GM21367 (cell line): ENCODE data around the gene ADAMTS9.

Experiments used
- ATAC-seq: cut with Tn5 transposase; IDR thresholded peaks from one replicate; pipeline ENCODE4 v1.9.1; 2021; ENCODE audit not compliant: unreplicated experiment

The ADAMTS9 gene

DNA sequence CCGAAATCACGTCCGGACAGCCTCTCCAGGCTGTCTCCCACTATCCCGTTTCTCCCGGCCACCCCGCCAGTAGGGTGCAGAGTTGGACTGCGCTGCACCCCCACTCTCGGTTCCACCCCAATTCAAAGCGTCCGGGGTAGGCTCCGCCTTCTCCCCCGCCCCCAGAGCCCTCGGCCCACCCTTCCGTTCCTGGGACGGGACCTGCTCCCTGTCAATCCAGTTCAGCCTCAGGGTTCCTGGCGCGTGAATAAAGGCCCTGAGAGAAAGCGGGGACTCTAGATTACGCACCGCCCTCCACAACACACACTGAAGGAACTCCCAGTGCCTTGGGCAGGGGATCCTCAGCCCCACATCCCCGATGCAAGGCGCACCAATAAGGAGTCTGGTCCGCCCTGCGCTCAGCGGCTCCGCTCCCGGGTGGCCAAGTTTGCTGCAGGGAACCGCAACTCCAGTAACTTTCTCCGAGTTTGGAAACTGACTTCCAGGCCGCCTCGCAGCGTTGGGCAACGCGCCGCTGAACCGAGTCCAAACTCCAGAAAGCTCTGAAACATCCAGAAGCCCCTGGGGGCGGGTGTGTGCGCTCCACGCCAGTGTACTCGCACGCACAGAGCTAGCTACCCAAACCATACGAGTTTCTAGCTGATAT, 1.9 kb downstream of the ADAMTS9 start:
- ATAC-seq, result no peak

DNA sequence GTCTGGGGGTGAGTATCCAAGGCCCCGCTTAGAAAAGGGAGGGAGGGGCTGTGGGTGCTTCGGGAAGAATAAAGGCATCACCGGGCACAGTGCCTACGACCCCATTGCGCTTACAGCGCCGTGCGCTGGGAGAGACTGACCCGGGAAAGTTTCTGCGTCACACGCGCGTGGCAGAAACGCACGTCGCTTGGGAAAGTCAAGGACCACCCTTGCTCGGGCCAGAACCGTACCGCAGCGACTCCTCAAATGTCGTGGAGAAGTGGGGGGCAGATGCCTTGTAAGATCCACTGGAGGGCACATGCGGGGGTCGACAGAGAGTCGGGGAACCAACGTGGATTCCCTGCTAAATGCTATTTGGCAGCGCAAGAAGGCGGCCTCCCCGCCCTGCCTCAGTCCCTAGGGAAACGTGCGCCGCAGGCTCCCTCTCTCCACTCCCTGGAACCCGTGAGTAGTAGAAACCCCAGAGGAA, 2.4 kb downstream of the ADAMTS9 start:
- no peak for ATAC-seq

DNA sequence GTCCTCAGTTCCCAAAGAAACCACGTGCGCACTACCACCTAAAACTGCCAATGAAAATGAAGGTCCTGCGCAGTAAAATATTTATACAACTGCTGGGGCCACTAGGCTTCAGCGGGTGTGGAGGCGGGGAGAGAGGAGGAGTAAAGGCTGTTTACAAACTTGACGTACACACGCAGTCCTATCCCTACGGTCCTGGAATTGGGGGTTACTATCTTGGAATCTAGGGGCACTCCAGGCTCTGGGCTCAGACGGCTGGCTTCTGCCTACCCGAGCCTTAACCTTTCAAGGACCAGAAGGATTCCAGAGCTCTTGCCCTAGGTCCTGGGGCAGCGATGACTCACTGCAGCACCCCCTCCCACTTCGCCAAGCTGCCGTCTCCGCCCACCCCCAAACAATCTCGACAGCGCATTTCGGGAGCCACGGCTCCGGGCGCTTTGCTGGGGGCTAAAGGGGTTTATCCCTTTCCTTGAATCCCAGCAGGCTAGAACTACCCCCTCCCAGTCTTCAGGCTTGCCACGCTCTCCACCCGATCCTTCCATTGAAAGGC, 3.0 kb downstream of the ADAMTS9 start:
- no peak for ATAC-seq

DNA sequence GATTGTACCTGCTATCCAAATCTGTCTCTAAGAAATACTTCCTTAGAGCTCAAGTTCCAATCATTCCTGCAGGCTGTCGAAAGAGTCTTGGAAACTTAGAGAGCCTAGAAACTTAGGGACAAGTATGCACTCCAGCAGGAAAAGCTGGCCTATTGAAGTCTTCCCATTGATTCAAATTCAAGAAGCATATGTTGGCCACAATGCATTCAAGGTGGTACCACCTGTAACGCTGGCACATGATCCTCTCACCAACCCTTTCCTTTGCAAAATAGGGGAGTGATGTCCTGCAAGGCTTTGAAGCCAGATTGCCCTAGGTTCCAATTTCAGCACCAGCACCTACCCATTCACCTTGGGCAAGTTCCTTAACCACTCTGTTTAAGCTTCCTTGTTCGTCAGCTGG, 6.0 kb downstream of the ADAMTS9 start:
- no peak for ATAC-seq

DNA sequence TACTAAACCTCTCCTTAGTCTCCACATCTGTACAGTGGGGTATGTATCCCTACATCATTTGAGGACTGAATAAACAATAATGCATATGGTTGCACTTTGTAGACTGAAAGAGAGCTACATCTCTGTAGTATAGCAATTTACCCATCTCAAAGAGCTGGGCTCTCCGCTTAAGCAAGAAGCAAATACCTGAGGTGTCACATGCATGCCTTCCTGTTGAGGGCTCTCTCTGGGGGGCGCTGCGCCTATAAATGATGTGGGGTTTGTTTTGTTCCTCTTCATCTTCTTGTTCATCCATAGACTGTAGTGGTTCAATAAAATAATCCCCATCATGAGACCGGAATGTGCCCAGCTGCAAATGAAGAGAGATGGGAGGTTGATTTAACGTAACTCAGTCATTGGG, 6.8 kb downstream of the ADAMTS9 start:
- no peak for ATAC-seq

DNA sequence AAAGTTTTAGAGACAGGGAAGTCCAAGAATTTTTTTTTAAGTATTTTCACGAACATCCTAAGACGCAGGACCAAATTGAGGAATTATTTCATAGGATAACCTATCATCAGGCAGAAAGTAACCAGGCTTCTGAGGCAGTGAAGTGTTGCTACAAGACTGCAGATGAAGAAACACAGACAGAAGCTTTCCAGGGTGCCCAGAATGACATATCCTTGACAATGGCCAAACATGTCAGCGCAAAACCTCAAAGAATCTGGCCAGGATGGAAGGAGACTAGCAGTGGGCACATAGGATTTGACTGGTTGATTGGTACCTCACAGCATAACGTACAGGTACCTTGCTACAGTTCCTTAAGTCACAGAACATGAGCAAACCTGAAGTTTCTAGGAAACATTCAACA, 7.5 kb downstream of the ADAMTS9 start:
- no peak for ATAC-seq

DNA sequence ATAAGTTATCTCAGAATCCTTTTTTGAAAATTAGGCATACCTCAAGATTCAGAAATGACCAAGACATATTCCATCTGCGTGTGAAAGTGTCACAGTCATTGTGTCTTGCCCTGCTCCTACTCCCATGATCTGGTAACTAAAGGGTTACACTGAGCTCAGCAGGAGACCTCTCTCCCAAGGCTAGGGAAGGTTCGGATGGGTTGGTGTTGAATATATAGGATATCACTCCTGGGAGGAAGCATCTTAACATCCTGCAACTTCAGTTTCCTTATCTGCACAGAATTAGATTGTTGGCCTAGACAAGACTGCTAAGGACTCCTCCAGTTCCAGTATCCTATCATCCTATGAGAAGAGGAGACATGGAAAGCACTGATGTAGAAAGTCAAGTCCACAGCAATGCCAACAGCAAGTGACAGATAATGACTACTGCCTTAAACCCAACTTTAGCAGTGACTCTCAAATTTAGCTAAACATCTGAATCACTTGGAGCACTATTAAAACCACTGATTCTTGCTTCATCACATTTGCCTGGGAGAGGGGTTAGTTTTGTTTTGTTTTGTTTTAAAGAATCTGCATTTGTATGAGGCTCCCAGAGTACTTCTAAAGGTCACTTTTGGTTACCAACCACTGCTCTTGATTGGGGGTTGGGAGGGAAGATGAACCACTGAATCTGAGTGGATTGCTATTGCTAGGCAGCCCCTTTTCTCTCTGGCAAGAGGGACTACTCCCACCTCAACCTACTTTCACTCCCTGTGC, 9.7 kb downstream of the ADAMTS9 start:
- no peak for ATAC-seq

DNA sequence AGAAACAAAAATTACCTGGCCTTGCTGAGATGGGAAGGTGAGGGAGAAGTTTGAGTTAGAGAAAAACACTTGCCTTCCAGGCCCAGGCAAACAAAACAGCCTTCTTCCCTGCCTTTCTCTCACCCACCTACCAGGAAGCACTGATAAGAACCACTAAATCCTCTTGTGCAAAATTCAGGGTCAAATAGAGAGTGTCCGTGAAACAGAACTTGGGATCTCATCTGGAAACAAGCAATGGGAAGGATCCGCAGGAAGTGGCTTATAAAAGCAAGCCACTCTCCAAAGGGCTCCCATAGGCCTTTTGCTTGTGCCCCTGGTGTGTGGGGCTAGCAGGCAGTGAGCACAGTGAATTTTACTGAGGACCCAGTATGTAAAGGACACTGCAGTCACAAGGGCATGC, 11.0 kb downstream of the ADAMTS9 start:
- no peak for ATAC-seq

DNA sequence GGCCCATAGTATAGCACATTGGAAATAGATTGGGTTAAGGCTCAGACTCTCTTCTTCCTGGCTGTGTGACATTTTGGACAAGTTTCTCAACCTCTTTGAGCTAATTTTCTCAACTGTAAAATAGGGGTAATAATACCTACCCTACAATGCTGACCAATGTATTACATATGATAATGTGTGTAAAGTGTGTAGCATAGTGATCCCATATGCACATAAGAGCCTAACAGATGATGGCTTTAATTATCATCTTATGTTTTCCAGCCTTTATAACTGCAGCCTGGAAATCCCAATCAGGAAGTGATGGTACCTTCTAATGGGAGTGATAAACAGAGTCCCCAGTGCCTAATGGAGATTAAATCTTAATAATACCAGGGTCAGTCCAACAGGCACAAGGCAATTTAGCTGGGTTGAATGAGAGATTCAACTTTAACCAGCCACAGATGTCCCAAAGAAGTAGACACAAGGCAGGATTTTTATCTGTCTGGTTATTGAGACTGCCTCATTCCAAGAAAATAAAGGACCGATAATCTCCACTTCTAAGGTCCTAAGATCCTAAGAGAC, 12.0 kb downstream of the ADAMTS9 start:
- ATAC-seq, result no peak

DNA sequence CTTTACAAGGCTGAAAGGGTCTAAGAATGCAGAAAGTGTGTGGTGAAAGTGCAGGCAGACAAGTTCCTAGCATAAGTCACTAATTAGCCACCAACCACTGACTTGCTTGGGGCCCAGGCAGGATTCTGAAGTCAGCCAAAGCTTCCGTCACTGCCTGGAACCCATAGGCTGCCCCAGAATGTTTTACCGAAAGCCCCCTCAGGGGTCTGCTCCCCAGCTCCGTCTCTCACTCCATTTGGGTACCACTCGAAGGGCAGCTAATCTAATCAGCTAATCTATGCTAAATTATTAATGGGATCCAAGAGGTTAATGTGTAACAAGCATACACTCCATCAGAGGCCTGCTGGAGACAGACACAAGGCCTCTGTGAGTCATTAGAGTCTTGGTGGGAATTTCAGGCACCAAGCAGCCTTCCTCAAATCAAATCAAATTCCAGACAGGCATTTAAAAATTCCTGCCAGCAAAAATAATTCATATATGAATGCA, 13.2 kb downstream of the ADAMTS9 start:
- no peak for ATAC-seq

DNA sequence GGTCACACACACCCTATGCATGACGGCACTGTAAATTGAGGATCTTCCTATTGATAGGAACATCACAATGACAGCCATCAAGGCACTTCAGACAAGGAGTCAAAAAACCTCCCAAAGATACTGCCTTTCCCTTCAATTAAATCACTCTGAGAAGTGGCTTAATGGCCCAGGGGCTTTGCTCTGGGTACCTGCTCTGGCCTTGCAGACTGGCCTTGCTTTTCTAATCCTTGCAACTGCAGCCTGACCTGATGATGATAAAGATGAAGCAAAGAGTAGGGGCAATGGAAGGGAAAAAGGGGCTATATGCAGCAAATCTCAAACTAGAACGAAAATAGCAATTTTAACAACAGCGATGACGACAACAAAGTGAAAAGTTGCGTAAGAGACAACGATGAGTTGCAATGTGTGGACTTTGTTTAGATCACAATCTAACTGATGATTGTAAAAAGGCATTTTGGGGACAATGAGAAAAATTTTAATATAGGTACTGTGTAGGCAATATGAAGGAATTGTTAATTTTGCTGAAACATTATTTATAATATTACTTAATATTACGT, 14.6 kb downstream of the ADAMTS9 start:
- no peak for ATAC-seq

DNA sequence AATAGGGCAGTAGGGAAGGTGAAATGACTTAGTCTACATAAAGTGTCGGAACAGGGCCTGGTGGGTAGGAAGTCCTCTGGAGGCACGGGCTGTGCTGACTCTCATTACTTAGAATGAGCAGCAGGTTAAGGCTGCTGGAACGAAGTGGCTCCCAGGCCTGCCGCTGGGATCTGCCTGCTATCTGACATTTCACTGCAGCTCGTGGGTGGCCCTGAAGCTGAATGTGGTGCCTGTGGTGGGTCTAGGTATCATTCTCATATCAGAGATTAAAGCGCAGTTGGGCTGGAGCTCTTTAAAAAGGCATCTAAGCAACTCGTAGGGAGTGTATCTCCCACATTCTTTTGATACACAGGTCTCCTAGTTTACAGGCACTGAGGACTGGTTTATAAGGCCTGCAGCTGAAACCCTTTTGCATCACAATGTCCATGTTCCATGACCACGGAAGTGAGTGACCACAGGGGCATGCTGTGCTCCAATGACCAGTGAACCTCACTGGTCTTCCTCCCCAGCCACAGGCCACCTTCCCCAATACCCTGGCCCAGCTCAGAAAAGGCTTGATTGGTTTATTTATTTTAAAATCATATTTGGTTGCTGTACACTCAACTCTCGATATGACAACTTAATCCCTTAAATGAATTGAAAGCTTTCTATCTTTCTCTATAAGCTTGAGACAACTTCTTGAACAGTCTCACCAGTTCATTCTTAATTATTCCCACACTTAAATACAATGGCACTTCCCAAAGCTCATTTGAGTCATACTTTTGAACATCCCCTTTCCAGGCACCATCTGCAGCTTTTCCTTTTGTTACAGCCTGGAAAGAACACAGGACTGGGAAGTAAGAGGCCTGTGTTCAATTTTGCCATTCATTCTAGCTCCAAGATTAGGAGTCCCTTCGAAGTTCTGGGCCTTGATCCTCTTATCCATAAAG, 19.0 kb downstream of the ADAMTS9 start:
- no peak for ATAC-seq

DNA sequence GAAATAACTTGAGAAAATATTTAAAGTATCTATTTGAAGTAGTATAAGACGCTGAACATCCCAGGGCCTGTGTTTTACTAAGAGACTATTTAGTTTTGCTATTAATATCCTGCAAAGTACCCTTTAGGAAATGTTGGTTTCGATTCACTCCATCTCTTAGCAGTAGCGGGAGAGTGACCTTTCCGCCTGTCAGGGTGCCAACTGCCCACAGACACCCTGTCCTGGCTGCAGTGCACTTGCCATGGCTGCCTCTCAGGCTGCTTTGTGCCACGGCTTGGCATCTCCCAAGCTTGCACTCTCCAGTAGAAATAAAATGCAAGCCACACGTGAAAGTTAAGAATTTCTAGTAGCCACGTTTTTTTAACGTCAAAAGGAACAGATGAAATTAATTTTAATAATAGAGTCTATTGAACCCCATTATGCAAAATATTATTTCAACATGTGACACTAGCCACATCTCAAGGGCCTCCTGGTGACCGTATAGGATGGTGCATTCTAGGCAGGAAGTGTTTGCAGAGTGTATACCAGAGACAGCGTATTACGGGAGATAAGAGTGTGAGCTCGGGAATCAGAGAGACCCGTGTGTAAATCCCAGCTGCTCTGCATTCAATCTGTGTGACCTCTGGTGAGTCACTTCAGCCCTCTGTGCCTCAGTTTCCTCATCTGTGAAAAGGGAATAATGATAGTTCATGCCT, 19.8 kb downstream of the ADAMTS9 start:
- ATAC-seq, result no peak

DNA sequence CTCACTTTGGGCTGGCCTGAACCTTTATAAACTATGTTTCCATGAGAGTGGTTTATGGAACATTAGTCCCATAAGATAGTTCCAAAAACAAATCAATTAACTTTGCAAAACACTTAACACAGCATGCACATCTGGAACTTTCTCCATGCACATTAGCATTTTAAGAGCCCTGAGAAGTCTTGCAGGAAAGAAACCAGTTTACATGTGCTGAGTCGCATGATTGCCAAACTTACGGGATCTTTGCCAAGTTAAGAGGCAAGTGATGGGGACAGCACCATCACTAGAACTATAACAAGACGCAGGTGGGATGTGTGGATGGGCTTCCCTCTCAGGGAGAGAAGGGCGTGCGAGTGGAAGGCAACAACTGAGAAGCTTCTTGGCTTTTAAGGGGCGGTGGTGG, 20.7 kb downstream of the ADAMTS9 start:
- ATAC-seq, result no peak

DNA sequence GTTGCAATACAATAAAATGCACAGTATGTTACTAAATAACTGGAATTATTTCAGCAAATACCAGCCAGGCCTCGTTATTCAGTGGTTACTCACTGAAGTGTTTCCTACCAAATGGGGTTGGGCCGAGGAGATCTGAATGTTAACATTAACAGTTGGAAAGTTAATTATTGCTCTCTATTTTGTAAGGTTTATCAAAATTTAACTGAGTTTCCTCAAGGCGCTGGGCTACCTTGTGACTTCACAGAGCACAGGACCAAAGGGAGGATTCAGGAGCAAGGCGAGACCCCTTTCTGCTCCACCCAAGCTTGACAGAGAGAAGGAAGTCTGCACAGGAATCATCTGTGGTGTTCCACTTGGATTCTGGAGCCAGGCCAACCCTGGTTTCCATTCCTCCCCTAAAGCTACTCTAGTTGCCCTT, 21.6 kb downstream of the ADAMTS9 start:
- ATAC-seq, result no peak

DNA sequence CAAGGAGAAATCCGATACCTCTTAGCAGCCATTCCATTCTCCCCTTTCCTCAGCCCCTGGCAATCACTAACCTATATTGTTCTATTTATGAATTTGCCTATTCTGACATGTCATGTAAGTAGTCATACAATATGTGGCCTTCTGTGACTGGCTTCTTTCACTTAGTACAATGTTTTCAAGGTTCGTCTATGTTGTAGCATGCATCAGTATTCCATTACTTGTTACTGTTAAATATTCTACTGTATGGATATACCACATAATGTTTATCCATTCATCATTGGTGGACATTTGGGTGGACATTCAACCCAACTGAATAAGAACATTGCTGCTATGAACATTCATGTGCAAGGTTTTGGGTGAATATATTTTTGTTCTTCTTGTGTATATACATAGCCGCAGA, 23.4 kb downstream of the ADAMTS9 start:
- ATAC-seq, result no peak

DNA sequence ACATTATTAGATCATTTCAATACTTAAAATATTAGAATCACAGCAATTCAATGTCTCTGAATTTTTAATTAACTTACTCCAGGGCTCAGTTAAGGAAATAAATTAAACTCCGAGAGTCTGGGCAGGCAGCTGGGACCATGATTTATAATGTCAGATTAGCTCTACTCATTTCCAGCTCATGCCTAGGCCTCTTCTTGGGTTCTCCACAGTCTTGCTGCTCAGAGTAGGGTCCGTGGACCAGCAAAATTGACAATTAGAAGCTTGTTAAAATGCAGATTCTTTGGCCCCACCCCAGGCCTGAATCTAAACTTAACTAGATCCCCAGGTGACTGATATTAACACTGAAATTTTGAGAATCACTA, 28.2 kb downstream of the ADAMTS9 start:
- ATAC-seq, result no peak

DNA sequence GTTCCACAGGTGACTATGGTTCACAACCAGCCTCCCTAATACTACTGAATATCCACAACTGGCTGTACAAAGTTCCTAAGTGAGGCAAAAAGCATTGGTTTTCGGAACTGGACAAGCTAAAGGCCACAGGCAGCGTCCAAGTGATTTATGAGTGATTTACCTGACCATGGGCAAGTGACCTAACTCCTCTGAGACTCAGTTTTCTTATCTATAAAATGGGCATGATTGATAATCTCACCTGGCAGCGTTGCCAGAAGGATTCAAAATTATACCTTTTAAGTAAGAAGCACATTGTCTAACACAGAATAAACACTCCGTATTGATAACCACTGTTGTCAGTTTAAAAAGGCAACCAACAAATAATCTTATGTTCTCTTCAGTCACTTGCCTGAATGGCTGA, 29.8 kb downstream of the ADAMTS9 start:
- ATAC-seq, result no peak

DNA sequence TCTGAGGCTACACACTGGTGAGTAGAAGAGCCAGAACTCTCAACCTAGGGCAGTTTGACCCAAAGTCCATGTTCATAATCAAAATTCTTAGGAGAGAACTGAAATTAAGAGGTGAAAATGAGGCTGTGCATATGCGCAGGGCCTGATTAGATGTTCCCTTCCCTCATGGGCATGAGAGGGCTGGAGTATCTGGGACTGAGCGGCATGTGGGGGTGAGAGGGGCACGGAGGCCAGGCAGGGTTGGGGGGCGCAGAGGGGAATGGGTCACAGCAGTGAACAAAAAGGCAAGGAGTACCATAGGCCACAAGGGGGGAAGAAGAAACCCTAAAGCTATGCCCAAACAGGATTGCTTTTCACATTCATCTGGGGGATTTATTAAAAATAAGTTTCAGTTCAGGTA, 31.3 kb downstream of the ADAMTS9 start:
- no peak for ATAC-seq

DNA sequence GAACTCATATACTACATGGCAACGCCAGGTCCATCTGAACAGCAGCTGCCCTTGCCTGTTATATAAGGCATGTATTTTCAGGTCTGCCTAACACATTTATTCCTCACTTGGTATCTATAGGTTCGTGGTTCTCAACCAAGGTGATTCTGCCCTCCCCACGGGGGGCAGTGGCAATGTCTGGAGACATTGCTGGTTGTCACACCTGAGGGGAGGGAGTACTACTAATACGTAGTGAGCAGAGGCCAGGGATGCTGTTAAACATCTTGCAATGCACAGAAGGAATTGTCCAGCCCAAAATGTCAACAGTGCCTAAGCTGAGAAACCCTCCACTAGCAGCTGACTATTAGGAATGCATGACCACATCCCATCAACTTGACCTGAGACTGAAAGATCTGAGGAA, 32.6 kb downstream of the ADAMTS9 start:
- ATAC-seq, result no peak
